Stimulated activated CD4-positive, alpha-beta T cell treated with anti-CD3 and anti-CD28 coated beads, Interleukin-1b, Interleukin-23, amount 100 ng/mL, for 24 hours (primary cell): Measurements from ENCODE around the gene GP1BB.

ENCODE experiments used
- DNase-seq, 4 experiments: peaks; one replicate each; pipeline ENCODE4 v3.0.0-alpha.2; 2020; ENCODE audit warnings: low read depth in 4 of 4, low spot score in 1 of 4

GP1BB gene

GRCh38 chr22:19739911-19740449 is 16.6 kb downstream of the GP1BB start:
- no peak for DNase-seq

- no peak for DNase-seq
Measured at GRCh38 chr22:19740586-19740985, 17.2 kb downstream of the GP1BB start.

- no peak for DNase-seq
Measured at GRCh38 chr22:19741053-19741452, 17.7 kb downstream of the GP1BB start.

- DNase-seq = no peak
Measured at GRCh38 chr22:19742160-19743066, 19.1 kb downstream of the GP1BB start.

- DNase-seq = no peak
Measured at GRCh38 chr22:19743081-19743480, 19.7 kb downstream of the GP1BB start.

- no peak for DNase-seq
Measured at GRCh38 chr22:19743651-19744050, 20.3 kb downstream of the GP1BB start.

- no peak for DNase-seq
Measured at GRCh38 chr22:19744350-19745006, 21.1 kb downstream of the GP1BB start.

- no peak for DNase-seq
Measured at GRCh38 chr22:19745155-19746101, 22.1 kb downstream of the GP1BB start.

GRCh38 chr22:19746726-19747125 is 23.4 kb downstream of the GP1BB start:
- DNase-seq = no peak

- DNase-seq = no peak
Measured at GRCh38 chr22:19747551-19747950, 24.2 kb downstream of the GP1BB start.

GRCh38 chr22:19748139-19748538 is 24.8 kb downstream of the GP1BB start:
- DNase-seq = no peak

- no peak for DNase-seq
Measured at GRCh38 chr22:19748991-19749664, 25.8 kb downstream of the GP1BB start.

GRCh38 chr22:19749876-19750275 is 26.5 kb downstream of the GP1BB start:
- no peak for DNase-seq

GRCh38 chr22:19750507-19751490 is 27.5 kb downstream of the GP1BB start:
- DNase-seq = no peak

- no peak for DNase-seq
Measured at GRCh38 chr22:19751497-19752245, 28.3 kb downstream of the GP1BB start.

- DNase-seq = no peak
Measured at GRCh38 chr22:19753090-19753842, 29.9 kb downstream of the GP1BB start.

GRCh38 chr22:19753996-19754700 is 30.8 kb downstream of the GP1BB start:
- DNase-seq = no peak
